SU-DHL-6 (cell line): ENCODE measurements around the gene TPTE2.

Experiments used
- H2AFZ ChIP-seq: fragments of 200-600 bp; sonication (generic); 2 replicates; pipeline ENCODE4 v1.6.1; 2014; ENCODE audit warnings: low read depth, mild to moderate bottlenecking, moderate library complexity, mixed read lengths, antibody characterized with exemption, low read length; ENCODE audit not compliant: severe bottlenecking
- H3F3A ChIP-seq: fragments of 200-600 bp; shearing (Covaris generic); 2 replicates; pipeline ENCODE4 v1.6.0; 2016; ENCODE audit warnings: antibody characterized with exemption, mild to moderate bottlenecking; ENCODE audit not compliant: insufficient read depth
- H3K27ac ChIP-seq: fragments of 200-600 bp; sonication (generic); 2 replicates; pipeline ENCODE4 v1.5.1; 2016; ENCODE audit warnings: low read depth, mild to moderate bottlenecking, low read length, moderate library complexity, mixed read lengths
- H3K27me3 ChIP-seq: fragments of 200-600 bp; sonication (generic), shearing (Covaris generic); 2 replicates; pipeline ENCODE4 v1.6.0; 2014; ENCODE audit warnings: mild to moderate bottlenecking, low read length
- H3K36me3 ChIP-seq: fragments of 200-600 bp; sonication (generic); 2 replicates; pipeline ENCODE4 v1.6.1; 2014; ENCODE audit warnings: mild to moderate bottlenecking, low read length, mixed read lengths
- H3K4me2 ChIP-seq: fragments of 300-600, 200-600 bp; shearing (Covaris generic), sonication (generic); 2 replicates; pipeline ENCODE4 v1.6.0; 2014; ENCODE audit warnings: low read length, low read depth, mild to moderate bottlenecking; ENCODE audit not compliant: poor library complexity, severe bottlenecking
- H3K4me3 ChIP-seq: fragments of 200-600 bp; sonication (generic); 2 replicates; pipeline ENCODE4 v1.5.1; 2014; ENCODE audit warnings: antibody characterized with exemption, low read length, mild to moderate bottlenecking, mixed read lengths; ENCODE audit not compliant: insufficient read depth, poor library complexity, severe bottlenecking
- H3K79me2 ChIP-seq: fragments of 200-600 bp; sonication (generic); 2 replicates; pipeline ENCODE4 v1.6.1; 2014; ENCODE audit warnings: mild to moderate bottlenecking, low read length, moderate library complexity; ENCODE audit not compliant: insufficient read depth
- H3K9ac ChIP-seq: fragments of 200-600 bp; sonication (generic); 2 replicates; pipeline ENCODE4 v1.7.0; 2014; ENCODE audit warnings: mild to moderate bottlenecking, low read length
- H3K9me2 ChIP-seq: fragments of 200-600 bp; sonication (generic); replicated peaks from 2 replicates; pipeline ENCODE4 v1.6.1; 2014; ENCODE audit warnings: low read length; ENCODE audit not compliant: insufficient read depth
- H3K9me3 ChIP-seq: fragments of 200-600 bp; sonication (generic); 2 replicates; pipeline ENCODE4 v1.6.1; 2014; ENCODE audit warnings: low read length, mixed read lengths; ENCODE audit not compliant: insufficient read depth
- H4K20me1 ChIP-seq: fragments of 200-600 bp; sonication (generic); 2 replicates; pipeline ENCODE4 v1.6.1; 2014; ENCODE audit warnings: low read depth, mild to moderate bottlenecking, antibody characterized with exemption, low read length, moderate library complexity, mixed read lengths
- CTCF ChIP-seq: fragments of 200-600 bp; sonication (generic); IDR thresholded peaks from one replicate; pipeline ENCODE4 v1.5.1; 2017; ENCODE audit warnings: antibody characterized with exemption, mild to moderate bottlenecking, low read length, moderate library complexity; ENCODE audit not compliant: insufficient read depth, poor library complexity, severe bottlenecking
- EZH2phosphoT487 ChIP-seq: fragments of 200-600 bp; sonication (generic), shearing (Covaris generic); conservative IDR thresholded peaks from 2 replicates; pipeline ENCODE4 v1.6.1; 2018; ENCODE audit warnings: mild to moderate bottlenecking, antibody characterized with exemption, low read length, moderate library complexity, mixed read lengths

The TPTE2 gene

DNA sequence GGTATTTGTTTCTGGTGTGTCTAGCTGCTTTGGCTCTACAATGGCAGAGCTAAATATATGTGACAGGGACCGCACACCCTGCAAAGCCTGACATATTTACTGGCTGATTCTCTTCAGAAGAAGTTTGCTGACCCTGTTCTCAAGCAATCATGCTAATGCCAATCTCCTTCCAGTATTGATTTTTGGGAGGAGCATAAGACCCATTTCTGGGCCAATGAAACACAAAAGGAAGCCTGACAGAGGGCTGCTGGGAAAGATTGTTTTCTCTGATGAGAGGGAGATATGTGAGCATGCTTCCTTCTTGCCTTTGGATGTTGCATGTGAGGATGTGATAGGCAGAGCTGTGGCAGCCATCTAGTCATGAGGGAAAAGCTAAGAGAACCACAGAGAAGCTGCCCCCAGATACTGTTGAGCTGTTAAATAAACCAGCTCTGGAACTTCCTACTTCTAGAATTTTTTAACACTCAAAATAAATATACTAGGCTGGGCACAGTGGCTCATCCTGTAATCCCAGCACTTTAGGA lies 31.4 kb upstream of the TPTE2 start:
- H3K9me3 ChIP-seq, result no peaks in the 10 kb centered on the region

DNA sequence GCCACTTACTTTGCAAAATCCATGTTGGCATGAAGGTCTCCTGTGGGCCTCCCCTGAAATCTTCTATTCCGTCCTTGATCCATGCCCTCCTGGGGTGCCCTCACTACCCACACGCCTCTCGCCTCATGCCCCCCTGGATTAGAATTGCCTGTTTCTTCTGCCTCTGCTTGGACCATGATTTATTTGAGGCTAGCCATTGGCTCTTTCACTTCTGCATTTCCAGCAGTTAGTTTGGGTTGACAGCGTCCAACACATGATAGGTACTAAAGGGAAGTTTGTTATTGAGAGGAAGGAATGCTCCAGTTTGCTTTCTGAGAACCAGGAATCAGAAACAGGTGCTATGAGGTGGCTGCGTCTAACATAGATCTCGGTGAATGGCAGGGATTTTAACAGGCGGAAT lies 30.5 kb upstream of the TPTE2 start:
- Histone ChIP-seq H3K79me2 (no peaks in the 10 kb centered on the region), H3K9me2 (no peaks in the 10 kb centered on the region), H3K27ac (no peak overlapping the region), H3K36me3 (no peaks in the 10 kb centered on the region), H3F3A (peaks cover 6% of the 10 kb centered on the region; the same call in 1 of the 2 replicates), H4K20me1 (no peaks in the 10 kb centered on the region), H3K9ac (no peak overlapping the region), H3K27me3 (no peaks in the 10 kb centered on the region), H3K4me3 (no peak overlapping the region), H2AFZ (no peak overlapping the region), H3K9me3 (no peaks in the 10 kb centered on the region), H3K4me2 (no peak overlapping the region)
- no peak for TF ChIP-seq EZH2phosphoT487
- TF ChIP-seq CTCF, result no peak

More for the DNA sequence above, 31.4 kb upstream of the TPTE2 start:
- Histone ChIP-seq H4K20me1 (no peaks in the 10 kb centered on the region), H3K9me2 (no peaks in the 10 kb centered on the region), H2AFZ (no peak overlapping the region), H3K79me2 (no peaks in the 10 kb centered on the region), H3K4me2 (no peak overlapping the region), H3F3A (no peaks in the 10 kb centered on the region), H3K36me3 (no peaks in the 10 kb centered on the region), H3K27me3 (no peaks in the 10 kb centered on the region), H3K9ac (no peak overlapping the region), H3K4me3 (no peak overlapping the region), H3K27ac (no peak overlapping the region)
- TF ChIP-seq CTCF, result no peak
- TF ChIP-seq EZH2phosphoT487, result no peak

GRCh38 chr13:19590423-19590822 lies 29.1 kb upstream of the TPTE2 start:
- Histone ChIP-seq H3K27ac (no peak overlapping the region), H3F3A (peaks cover 6% of the 10 kb centered on the region; the same call in 1 of the 2 replicates), H3K4me2 (no peak overlapping the region), H3K9ac (no peak overlapping the region), H3K4me3 (no peak overlapping the region), H3K9me2 (no peaks in the 10 kb centered on the region), H3K79me2 (no peaks in the 10 kb centered on the region), H2AFZ (peak overlapping the region; percentile 34), H3K27me3 (no peaks in the 10 kb centered on the region), H3K9me3 (no peaks in the 10 kb centered on the region), H4K20me1 (no peaks in the 10 kb centered on the region), H3K36me3 (no peaks in the 10 kb centered on the region)
- TF ChIP-seq EZH2phosphoT487 (no peak), CTCF (no peak)
